Skeletal muscle tissue (tissue), 4 donors: ENCODE data around the gene SEPTIN3. TPM values are rescaled to one million over a fixed set of nuclear protein-coding genes. Genes with fewer than 3 reads are reported as not detected.

Source experiments
- H3K27ac ChIP-seq: one replicate; pipeline ENCODE4 v1.7.0; 2013; ENCODE audit warnings: mild to moderate bottlenecking, low read depth, low read length, inconsistent platforms
- H3K27me3 ChIP-seq, 3 donors: one replicate each; pipeline ENCODE4 v1.7.0; 2013; ENCODE audit warnings: low read length in 3 of 3; ENCODE audit not compliant: control insufficient read depth in 3 of 3, insufficient read depth in 3 of 3
- H3K36me3 ChIP-seq, 3 donors: one replicate each; pipeline ENCODE4 v1.7.0; 2013; ENCODE audit warnings: low read length in 3 of 3; ENCODE audit not compliant: control insufficient read depth in 3 of 3, insufficient read depth in 3 of 3
- H3K4me1 ChIP-seq, 3 donors: one replicate each; pipeline ENCODE4 v1.7.0; 2013; ENCODE audit warnings: low read length in 3 of 3, mild to moderate bottlenecking in 3 of 3; ENCODE audit not compliant: control insufficient read depth in 3 of 3, insufficient read depth in 3 of 3
- H3K4me3 ChIP-seq, 3 donors: one replicate each; pipeline ENCODE4 v1.7.0; 2013; ENCODE audit warnings: low read length in 3 of 3
- H3K9ac ChIP-seq, 3 donors: one replicate each; pipeline ENCODE4 v1.7.0; 2013; ENCODE audit warnings: low read length in 3 of 3, mild to moderate bottlenecking in 3 of 3, moderate library complexity in 2 of 3, low read depth in 1 of 3
- H3K9me3 ChIP-seq, 3 donors: one replicate each; pipeline ENCODE4 v1.7.0; 2013; ENCODE audit warnings: low read length in 3 of 3; ENCODE audit not compliant: control insufficient read depth in 3 of 3
- total RNA-seq: library from RNA; depleted of rRNA; stranded (reverse); fragments of >200 nt; gene quantifications from one replicate; pipeline ENCODE4 v1.2.3, GENCODE V29; 2014
- donor health status: Osteomylitis.

Gene SEPTIN3
- total RNA-seq, 1 donor from 2014 or later = 0.52 TPM

DNA sequence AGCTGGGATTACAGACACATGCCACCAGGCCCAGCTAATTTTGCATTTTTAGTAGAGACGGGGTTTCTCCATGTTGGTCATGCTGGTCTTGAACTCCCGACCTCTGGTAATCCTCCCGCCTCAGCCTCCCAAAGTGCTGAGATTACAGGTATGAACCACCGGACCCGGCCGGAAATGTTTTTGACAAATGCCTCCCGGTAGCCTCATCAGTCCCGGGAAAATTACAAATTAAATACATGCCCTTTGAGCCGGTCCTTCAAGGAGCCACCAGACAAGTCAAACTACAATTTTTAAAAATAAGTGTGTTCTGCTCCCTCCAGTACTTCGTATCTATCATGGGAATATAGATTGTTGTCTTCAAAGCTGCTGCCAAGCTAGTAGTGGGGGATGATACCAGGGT is 46.9 kb downstream of the SEPTIN3 start:
- Histone ChIP-seq H3K9me3 (no peaks in the 10 kb centered on the region), H3K36me3 (no peaks in the 10 kb centered on the region), H3K27me3 (peaks cover 2 to 6% (median 3%) of the 10 kb centered on the region in 3 donors), H3K4me3 (no peak overlapping the region), H3K4me1 (no peaks in the 10 kb centered on the region), H3K9ac (no peak overlapping the region), H3K27ac (no peak overlapping the region)

GRCh38 chr22:42018224-42018623 is 49.0 kb downstream of the SEPTIN3 start:
- Histone ChIP-seq H3K4me1 (no peaks in the 10 kb centered on the region), H3K36me3 (no peaks in the 10 kb centered on the region), H3K27ac (no peak overlapping the region), H3K9ac (no peak overlapping the region), H3K27me3 (peaks cover 2 to 6% (median 3%) of the 10 kb centered on the region in 3 donors), H3K9me3 (no peaks in the 10 kb centered on the region), H3K4me3 (no peak overlapping the region)

Other genes starting within 250 kb of the SEPTIN3 start
- 30.3 TPM for gene CCDC134, start 168.8 kb upstream of the SEPTIN3 start, total RNA-seq
- 20.9 TPM for gene SREBF2, start 136.3 kb upstream of the SEPTIN3 start, total RNA-seq
- 1.0 TPM for gene SHISA8, start 54.4 kb upstream of the SEPTIN3 start, total RNA-seq
- gene TNFRSF13C, start 42.6 kb upstream of the SEPTIN3 start, total RNA-seq = under 0.01 TPM
- 5.7 TPM for gene CENPM, start 22.3 kb upstream of the SEPTIN3 start, total RNA-seq
- gene WBP2NL, start 29.3 kb downstream of the SEPTIN3 start, total RNA-seq = 1.6 TPM
- gene NAGA, start 101.4 kb downstream of the SEPTIN3 start, total RNA-seq = 26.1 TPM
- gene PHETA2, start 104.8 kb downstream of the SEPTIN3 start, total RNA-seq = 19.8 TPM
- 15.1 TPM for gene SMDT1, start 110.3 kb downstream of the SEPTIN3 start, total RNA-seq
- 67.8 TPM for gene NDUFA6, start 121.3 kb downstream of the SEPTIN3 start, total RNA-seq
- gene CYP2D6, start 161.4 kb downstream of the SEPTIN3 start, total RNA-seq = not detected